ENCODE measurements around the gene AKAP6. TPM values are rescaled to one million over a fixed set of nuclear protein-coding genes. Genes with fewer than 3 reads are reported as not detected.

The AKAP6 gene
- polyA plus RNA-seq, 2 donors = 1.5 to 1.6 TPM

- Histone ChIP-seq H3K4me3 (ENCODE audit: low read depth in 1 of 2, low read length in 2 of 2) (no peak overlapping the region), H3K27me3 (ENCODE audit: control insufficient read depth in 1 of 2, insufficient read depth in 2 of 2, low read length in 2 of 2) (no peaks in the 10 kb centered on the region), H3K36me3 (ENCODE audit: control insufficient read depth in 2 of 2, insufficient read depth in 2 of 2, low read length in 1 of 2) (no peaks in the 10 kb centered on the region), H3K27ac (ENCODE audit: low read depth in 2 of 2, low read length in 1 of 2) (no peak overlapping the region), H3K9me3 (ENCODE audit: control insufficient read depth in 2 of 2, insufficient read depth in 1 of 2, low read depth in 1 of 2, low read length in 1 of 2) (no peaks in the 10 kb centered on the region), H3K4me1 (ENCODE audit: control insufficient read depth in 2 of 2, insufficient read depth in 2 of 2, low read length in 1 of 2) (no peaks in the 10 kb centered on the region)
- 19 to 37% methylated on average over 1 of the region's 1 CpG for WGBS, 2 donors
Observed at GRCh38 chr14:32593290-32593942, 264.3 kb downstream of the AKAP6 start.

DNA sequence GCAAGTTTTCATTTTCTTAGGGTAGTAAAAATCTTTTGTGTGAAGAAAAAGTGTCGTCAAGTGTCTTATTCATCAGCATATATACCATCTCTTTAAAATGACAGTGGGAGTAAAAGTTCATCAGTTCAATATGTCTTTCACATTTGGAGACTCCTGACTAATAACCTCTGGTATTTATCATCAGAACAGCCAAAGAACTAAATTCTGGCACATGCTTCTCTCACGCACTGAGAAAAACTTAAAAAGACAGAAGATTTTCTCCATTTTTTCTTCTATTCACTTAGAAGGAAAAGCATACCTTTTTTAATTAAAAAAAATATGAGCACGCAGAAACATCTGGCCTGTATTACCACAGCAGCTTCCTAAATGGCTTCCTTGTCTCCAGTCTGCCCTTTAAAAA is 265.7 kb downstream of the AKAP6 start:
- Histone ChIP-seq H3K4me3 (ENCODE audit: low read depth in 1 of 2, low read length in 2 of 2) (no peak overlapping the region), H3K27me3 (ENCODE audit: control insufficient read depth in 1 of 2, insufficient read depth in 2 of 2, low read length in 2 of 2) (no peaks in the 10 kb centered on the region), H3K4me1 (ENCODE audit: control insufficient read depth in 2 of 2, insufficient read depth in 2 of 2, low read length in 1 of 2) (no peaks in the 10 kb centered on the region), H3K27ac (ENCODE audit: low read depth in 2 of 2, low read length in 1 of 2) (no peak overlapping the region), H3K9me3 (ENCODE audit: control insufficient read depth in 2 of 2, insufficient read depth in 1 of 2, low read depth in 1 of 2, low read length in 1 of 2) (no peaks in the 10 kb centered on the region), H3K36me3 (ENCODE audit: control insufficient read depth in 2 of 2, insufficient read depth in 2 of 2, low read length in 1 of 2) (no peaks in the 10 kb centered on the region)
- WGBS, 2 donors = 57 to 70% methylated on average over 3 of the region's 3 CpGs

DNA sequence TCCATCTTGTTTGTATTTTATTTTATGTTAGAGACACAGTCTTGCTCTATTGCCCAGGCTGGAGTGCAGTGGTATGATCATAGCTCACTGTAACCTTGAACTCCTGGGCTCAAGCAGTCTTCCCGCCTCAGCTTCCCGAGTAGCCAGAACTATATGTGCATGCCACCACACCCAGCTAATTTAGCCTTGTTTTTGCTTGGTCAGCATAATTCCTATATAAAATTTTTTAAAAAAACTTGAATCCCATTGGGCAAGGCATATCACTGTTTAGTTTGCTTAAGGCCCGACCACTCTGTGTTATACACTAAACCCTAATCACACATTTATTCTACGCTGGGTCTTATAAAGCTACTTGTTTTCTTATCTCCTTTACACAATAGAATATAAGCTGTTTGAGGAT is 266.4 kb downstream of the AKAP6 start:
- no peaks in the 10 kb centered on the region for H3K36me3 ChIP-seq (ENCODE audit: control insufficient read depth in 2 of 2, insufficient read depth in 2 of 2, low read length in 1 of 2)
- no peak overlapping the region for H3K4me3 ChIP-seq (ENCODE audit: low read depth in 1 of 2, low read length in 2 of 2)
- no peak overlapping the region for H3K27ac ChIP-seq (ENCODE audit: low read depth in 2 of 2, low read length in 1 of 2)
- H3K27me3 ChIP-seq (ENCODE audit: control insufficient read depth in 1 of 2, insufficient read depth in 2 of 2, low read length in 2 of 2) = no peaks in the 10 kb centered on the region
- H3K4me1 ChIP-seq (ENCODE audit: control insufficient read depth in 2 of 2, insufficient read depth in 2 of 2, low read length in 1 of 2) = no peaks in the 10 kb centered on the region
- no peaks in the 10 kb centered on the region for H3K9me3 ChIP-seq (ENCODE audit: control insufficient read depth in 2 of 2, insufficient read depth in 1 of 2, low read depth in 1 of 2, low read length in 1 of 2)
- WGBS, 2 donors = 90 to 91% methylated on average over 4 of the region's 4 CpGs

- Histone ChIP-seq H3K27ac (ENCODE audit: low read depth in 2 of 2, low read length in 1 of 2) (no peak overlapping the region), H3K36me3 (ENCODE audit: control insufficient read depth in 2 of 2, insufficient read depth in 2 of 2, low read length in 1 of 2) (no peaks in the 10 kb centered on the region), H3K4me1 (ENCODE audit: control insufficient read depth in 2 of 2, insufficient read depth in 2 of 2, low read length in 1 of 2) (no peaks in the 10 kb centered on the region), H3K9me3 (ENCODE audit: control insufficient read depth in 2 of 2, insufficient read depth in 1 of 2, low read depth in 1 of 2, low read length in 1 of 2) (no peaks in the 10 kb centered on the region), H3K4me3 (ENCODE audit: low read depth in 1 of 2, low read length in 2 of 2) (no peak overlapping the region), H3K27me3 (ENCODE audit: control insufficient read depth in 1 of 2, insufficient read depth in 2 of 2, low read length in 2 of 2) (no peaks in the 10 kb centered on the region)
- 74 to 78% methylated on average over 2 of the region's 2 CpGs for WGBS, 2 donors
Observed at GRCh38 chr14:32596390-32596789, 267.3 kb downstream of the AKAP6 start.

GRCh38 chr14:32597771-32598170 is 268.7 kb downstream of the AKAP6 start:
- Histone ChIP-seq H3K4me1 (ENCODE audit: control insufficient read depth in 2 of 2, insufficient read depth in 2 of 2, low read length in 1 of 2) (no peaks in the 10 kb centered on the region), H3K9me3 (ENCODE audit: control insufficient read depth in 2 of 2, insufficient read depth in 1 of 2, low read depth in 1 of 2, low read length in 1 of 2) (no peaks in the 10 kb centered on the region), H3K4me3 (ENCODE audit: low read depth in 1 of 2, low read length in 2 of 2) (no peak overlapping the region), H3K27ac (ENCODE audit: low read depth in 2 of 2, low read length in 1 of 2) (no peak overlapping the region), H3K36me3 (ENCODE audit: control insufficient read depth in 2 of 2, insufficient read depth in 2 of 2, low read length in 1 of 2) (no peaks in the 10 kb centered on the region), H3K27me3 (ENCODE audit: control insufficient read depth in 1 of 2, insufficient read depth in 2 of 2, low read length in 2 of 2) (no peaks in the 10 kb centered on the region)
- 92% methylated on average over 2 of the region's 2 CpGs for WGBS, 2 donors

DNA sequence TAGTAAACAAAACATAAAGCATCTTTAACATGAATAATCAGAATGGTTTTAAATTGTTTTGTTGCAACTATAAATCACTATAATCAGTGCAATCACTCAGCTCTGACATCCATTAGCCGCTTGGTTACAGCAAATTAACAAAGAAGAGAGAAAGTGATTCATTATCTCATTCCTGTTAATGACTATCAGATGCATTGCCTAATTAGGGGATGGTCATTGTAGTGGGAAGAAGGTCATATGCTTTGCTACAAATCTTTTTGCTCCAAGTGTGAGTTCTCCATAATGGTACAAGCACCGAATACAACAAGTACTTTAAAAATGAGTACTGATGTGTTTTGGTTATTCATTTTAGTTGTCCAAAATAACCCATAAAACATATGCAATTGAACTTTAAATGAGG is 272.0 kb downstream of the AKAP6 start:
- Histone ChIP-seq H3K4me3 (ENCODE audit: low read depth in 1 of 2, low read length in 2 of 2) (no peak overlapping the region), H3K9me3 (ENCODE audit: control insufficient read depth in 2 of 2, insufficient read depth in 1 of 2, low read depth in 1 of 2, low read length in 1 of 2) (no peaks in the 10 kb centered on the region), H3K27ac (ENCODE audit: low read depth in 2 of 2, low read length in 1 of 2) (no peak overlapping the region), H3K4me1 (ENCODE audit: control insufficient read depth in 2 of 2, insufficient read depth in 2 of 2, low read length in 1 of 2) (no peaks in the 10 kb centered on the region), H3K27me3 (ENCODE audit: control insufficient read depth in 1 of 2, insufficient read depth in 2 of 2, low read length in 2 of 2) (no peaks in the 10 kb centered on the region), H3K36me3 (ENCODE audit: control insufficient read depth in 2 of 2, insufficient read depth in 2 of 2, low read length in 1 of 2) (no peaks in the 10 kb centered on the region)
- WGBS, 2 donors = 81 to 86% methylated on average over 2 of the region's 2 CpGs

- H3K4me3 ChIP-seq (ENCODE audit: low read depth in 1 of 2, low read length in 2 of 2) = no peak overlapping the region
- no peaks in the 10 kb centered on the region for H3K4me1 ChIP-seq (ENCODE audit: control insufficient read depth in 2 of 2, insufficient read depth in 2 of 2, low read length in 1 of 2)
- H3K27ac ChIP-seq (ENCODE audit: low read depth in 2 of 2, low read length in 1 of 2) = no peak overlapping the region
- H3K36me3 ChIP-seq (ENCODE audit: control insufficient read depth in 2 of 2, insufficient read depth in 2 of 2, low read length in 1 of 2) = no peaks in the 10 kb centered on the region
- 67 to 69% methylated on average over 3 of the region's 3 CpGs for WGBS, 2 donors
- no peaks in the 10 kb centered on the region for H3K27me3 ChIP-seq (ENCODE audit: control insufficient read depth in 1 of 2, insufficient read depth in 2 of 2, low read length in 2 of 2)
- no peaks in the 10 kb centered on the region for H3K9me3 ChIP-seq (ENCODE audit: control insufficient read depth in 2 of 2, insufficient read depth in 1 of 2, low read depth in 1 of 2, low read length in 1 of 2)
Observed at GRCh38 chr14:32601906-32602305, 272.8 kb downstream of the AKAP6 start.

DNA sequence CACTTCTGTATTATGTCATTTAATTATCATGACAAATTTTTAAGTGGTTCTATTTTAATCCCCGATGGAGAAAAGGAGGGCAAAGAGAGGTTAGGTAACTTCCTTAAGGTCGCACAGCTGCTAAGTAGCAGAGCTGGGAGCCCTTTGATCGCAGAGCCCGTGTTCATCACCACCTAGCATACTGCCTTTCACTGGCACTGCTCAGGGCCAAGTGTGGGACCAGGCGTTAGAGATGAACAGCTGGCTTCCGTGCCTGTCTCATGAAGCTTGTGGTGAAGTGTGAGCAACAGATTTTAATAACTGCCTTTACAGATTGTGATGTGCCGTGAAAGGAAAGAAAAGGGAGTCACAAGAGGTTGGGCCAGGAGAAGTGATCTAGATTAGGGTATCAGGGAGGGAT is 273.6 kb downstream of the AKAP6 start:
- H3K9me3 ChIP-seq (ENCODE audit: control insufficient read depth in 2 of 2, insufficient read depth in 1 of 2, low read depth in 1 of 2, low read length in 1 of 2) = no peaks in the 10 kb centered on the region
- H3K27me3 ChIP-seq (ENCODE audit: control insufficient read depth in 1 of 2, insufficient read depth in 2 of 2, low read length in 2 of 2) = no peaks in the 10 kb centered on the region
- H3K4me3 ChIP-seq (ENCODE audit: low read depth in 1 of 2, low read length in 2 of 2) = no peak overlapping the region
- no peaks in the 10 kb centered on the region for H3K36me3 ChIP-seq (ENCODE audit: control insufficient read depth in 2 of 2, insufficient read depth in 2 of 2, low read length in 1 of 2)
- no peak overlapping the region for H3K27ac ChIP-seq (ENCODE audit: low read depth in 2 of 2, low read length in 1 of 2)
- H3K4me1 ChIP-seq (ENCODE audit: control insufficient read depth in 2 of 2, insufficient read depth in 2 of 2, low read length in 1 of 2) = no peaks in the 10 kb centered on the region
- WGBS, 2 donors = 81 to 85% methylated on average over 7 of the region's 7 CpGs

- Histone ChIP-seq H3K27me3 (ENCODE audit: control insufficient read depth in 1 of 2, insufficient read depth in 2 of 2, low read length in 2 of 2) (no peaks in the 10 kb centered on the region), H3K4me1 (ENCODE audit: control insufficient read depth in 2 of 2, insufficient read depth in 2 of 2, low read length in 1 of 2) (peaks cover 0 to 1% of the 10 kb centered on the region in 2 donors), H3K36me3 (ENCODE audit: control insufficient read depth in 2 of 2, insufficient read depth in 2 of 2, low read length in 1 of 2) (no peaks in the 10 kb centered on the region), H3K9me3 (ENCODE audit: control insufficient read depth in 2 of 2, insufficient read depth in 1 of 2, low read depth in 1 of 2, low read length in 1 of 2) (no peaks in the 10 kb centered on the region), H3K4me3 (ENCODE audit: low read depth in 1 of 2, low read length in 2 of 2) (no peak overlapping the region), H3K27ac (ENCODE audit: low read depth in 2 of 2, low read length in 1 of 2) (no peak overlapping the region)
- 93 to 94% methylated on average over 2 of the region's 2 CpGs for WGBS, 2 donors
Observed at GRCh38 chr14:32603992-32604565, 275.0 kb downstream of the AKAP6 start.

DNA sequence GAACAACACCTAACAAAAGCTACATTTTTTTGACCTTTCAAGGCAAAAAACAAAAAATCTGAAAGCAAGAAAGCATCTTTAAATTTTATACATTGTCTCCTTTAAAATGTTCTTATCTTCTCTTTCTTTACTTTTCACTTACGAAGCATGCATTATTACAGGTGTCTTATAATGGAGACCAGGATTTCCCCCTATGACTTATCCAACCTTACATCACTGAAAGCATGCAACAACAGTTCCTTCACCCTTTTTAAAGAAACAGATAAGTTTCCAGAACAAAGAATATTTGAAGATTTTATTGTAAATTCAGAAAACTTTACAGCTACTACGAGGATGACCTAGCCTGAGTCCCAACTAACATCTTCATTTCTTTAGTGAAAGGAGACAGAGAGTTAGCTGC is 277.2 kb downstream of the AKAP6 start:
- Histone ChIP-seq H3K4me1 (ENCODE audit: control insufficient read depth in 2 of 2, insufficient read depth in 2 of 2, low read length in 1 of 2) (peaks cover 4 to 5% of the 10 kb centered on the region in 2 donors), H3K36me3 (ENCODE audit: control insufficient read depth in 2 of 2, insufficient read depth in 2 of 2, low read length in 1 of 2) (no peaks in the 10 kb centered on the region), H3K27me3 (ENCODE audit: control insufficient read depth in 1 of 2, insufficient read depth in 2 of 2, low read length in 2 of 2) (no peaks in the 10 kb centered on the region), H3K4me3 (ENCODE audit: low read depth in 1 of 2, low read length in 2 of 2) (no peak overlapping the region), H3K9me3 (ENCODE audit: control insufficient read depth in 2 of 2, insufficient read depth in 1 of 2, low read depth in 1 of 2, low read length in 1 of 2) (no peaks in the 10 kb centered on the region), H3K27ac (ENCODE audit: low read depth in 2 of 2, low read length in 1 of 2) (no peak overlapping the region)
- 67 to 76% methylated on average over 2 of the region's 2 CpGs for WGBS, 2 donors

Measured in esophagus (tissue), 2 donors.